HepG2 (cell line): ENCODE results near the gene PLEKHH1. TPM values are rescaled to one million over a fixed set of nuclear protein-coding genes. Genes with fewer than 3 reads are reported as not detected.

ENCODE experiments used
- ATRX ChIP-seq: sonication (generic); formaldehyde crosslinking; IDR thresholded peaks from 2 replicates; pipeline ENCODE4 v1.4.0; 2020; ENCODE audit warnings: missing genetic modification reagents, borderline replicate concordance
- EED ChIP-seq: sonication (generic); formaldehyde crosslinking; IDR thresholded peaks from 2 replicates; pipeline ENCODE4 v1.5.0; 2020; ENCODE audit warnings: mild to moderate bottlenecking, missing genetic modification reagents
- IRF1 ChIP-seq: sonication (generic); formaldehyde crosslinking; IDR thresholded peaks from 2 replicates; pipeline ENCODE4 v1.4.0; 2020; ENCODE audit warnings: low read depth, mild to moderate bottlenecking, missing genetic modification reagents
- IRF2 ChIP-seq: IDR thresholded peaks from 2 replicates; pipeline ENCODE4 v1.6.1; 2018; ENCODE audit warnings: missing genetic modification reagents, missing compliant biosample characterization
- MAX ChIP-seq: IDR thresholded peaks from 2 replicates; pipeline ENCODE4 v1.6.1; 2012; ENCODE audit warnings: inconsistent platforms
- MXD3 ChIP-seq: IDR thresholded peaks from 2 replicates; pipeline ENCODE4 v1.6.1; 2016; ENCODE audit warnings: mild to moderate bottlenecking, missing biosample characterization, missing genetic modification reagents
- MYC ChIP-seq: sonication (generic); formaldehyde crosslinking; IDR thresholded peaks from 2 replicates; pipeline ENCODE4 v1.9.0; 2021; ENCODE audit warnings: missing genetic modification reagents, borderline replicate concordance
- PAF1 ChIP-seq: IDR thresholded peaks from 2 replicates; pipeline ENCODE4 v1.6.1; 2016; ENCODE audit warnings: missing genetic modification reagents, missing compliant biosample characterization
- PHF20 ChIP-seq: sonication (generic); formaldehyde crosslinking; IDR thresholded peaks from 2 replicates; pipeline ENCODE4 v1.5.0; 2020; ENCODE audit warnings: mild to moderate bottlenecking, missing genetic modification reagents
- RBAK ChIP-seq: sonication (generic); formaldehyde crosslinking; IDR thresholded peaks from 2 replicates; pipeline ENCODE4 v1.5.1; 2020; ENCODE audit warnings: mild to moderate bottlenecking, missing genetic modification reagents
- SAP130 ChIP-seq: IDR thresholded peaks from 2 replicates; pipeline ENCODE4 v1.6.1; 2016; ENCODE audit warnings: low read depth
- SIN3A ChIP-seq: IDR thresholded peaks from 2 replicates; pipeline ENCODE4 v1.6.1; 2011; ENCODE audit warnings: low read depth, mild to moderate bottlenecking, control low read depth, low read length, borderline replicate concordance
- THAP9 ChIP-seq: sonication (generic); formaldehyde crosslinking; IDR thresholded peaks from 2 replicates; pipeline ENCODE4; 2020; ENCODE audit warnings: missing genetic modification reagents, mild to moderate bottlenecking, borderline replicate concordance
- ZNF124 ChIP-seq: sonication (generic); formaldehyde crosslinking; IDR thresholded peaks from 2 replicates; pipeline ENCODE4 v1.4.0; 2020; ENCODE audit warnings: missing genetic modification reagents
- ZNF251 ChIP-seq: sonication (generic); formaldehyde crosslinking; IDR thresholded peaks from 2 replicates; pipeline ENCODE4 v1.9.0; 2021; ENCODE audit warnings: mild to moderate bottlenecking, missing genetic modification reagents
- ZNF263 ChIP-seq: sonication (generic); formaldehyde crosslinking; IDR thresholded peaks from 2 replicates; pipeline ENCODE4 v1.4.0; 2020; ENCODE audit warnings: missing genetic modification reagents
- ZNF281 ChIP-seq: sonication (generic); formaldehyde crosslinking; IDR thresholded peaks from 2 replicates; pipeline ENCODE4 v1.4.0; 2020; ENCODE audit warnings: missing genetic modification reagents, borderline replicate concordance
- ZNF33B ChIP-seq: sonication (generic); formaldehyde crosslinking; IDR thresholded peaks from 2 replicates; pipeline ENCODE4 v1.5.1; 2020; ENCODE audit warnings: mild to moderate bottlenecking, missing genetic modification reagents
- ZNF672 ChIP-seq: sonication (generic); formaldehyde crosslinking; IDR thresholded peaks from 2 replicates; pipeline ENCODE4 v1.8.1; 2022; ENCODE audit warnings: missing genetic modification reagents
- ZNF790 ChIP-seq: sonication (generic); formaldehyde crosslinking; IDR thresholded peaks from 2 replicates; pipeline ENCODE4 v1.8.0; 2022; ENCODE audit warnings: missing genetic modification reagents, mild to moderate bottlenecking, borderline replicate concordance
- ZSCAN25 ChIP-seq: sonication (generic); formaldehyde crosslinking; IDR thresholded peaks from 2 replicates; pipeline ENCODE4 v1.8.0; 2022; ENCODE audit warnings: mild to moderate bottlenecking, missing genetic modification reagents
- polyA plus RNA-seq, 8 experiments: library from polyadenylated mRNA; depleted of rRNA in 3 of 8; stranded (reverse) in 7 of 8; unstranded in 1 of 8; fragments of >200 nt; fragmentation: Illumina TruSeq in 4 of 8; extraction: Trizol in 4 of 8; gene quantifications; 2 replicates each; pipeline versions ENCODE4 v1.2.1 to v1.2.3, GENCODE V29; 2011 to 2016; ENCODE audit warnings: low read depth in 4 of 8, missing spikeins in 1 of 8, mixed read lengths in 1 of 8; ENCODE audit not compliant: insufficient read depth in 1 of 8
- total RNA-seq, 5 experiments: library from RNA; depleted of rRNA; stranded (reverse); fragments of >200 nt; fragmentation: Illumina TruSeq; extraction: Trizol; gene quantifications; 2 replicates each; pipeline ENCODE4 v1.2.3, GENCODE V29; 2016; ENCODE audit warnings: low read depth in 1 of 5

PLEKHH1 gene
- total and polyA plus RNA-seq, 2 of the 13 experiments (the other 11 are each of a cell fraction or from before 2014, with no cell fraction given): 8.6 to 15.8 TPM

GRCh38 chr14:67487937-67488893 lies 44.9 kb upstream of the PLEKHH1 start, which contains the start of gene TMEM229B (continued):
- TF ChIP-seq SAP130 (peak; percentile 55), ZNF124 (CRISPR knock-in tag) (no peak), ATRX (CRISPR knock-in tag) (no peak), ZNF251 (no peak), MAX (no peak), ZNF263 (CRISPR knock-in tag) (peak; percentile 18; the same call in 1 of the 2 replicates), MYC (CRISPR knock-in tag) (peak; percentile 12; the same call in 1 of the 2 replicates), EED (CRISPR knock-in tag) (no peak), RBAK (CRISPR knock-in tag) (peak; percentile 67; the same call in 1 of the 2 replicates), ZNF790 (CRISPR knock-in tag) (no peak), IRF2 (peak; percentile 80), PHF20 (CRISPR knock-in tag) (peak; percentile 28; the same call in 1 of the 2 replicates), ZSCAN25 (CRISPR knock-in tag) (peak; percentile 20; the same call in 1 of the 2 replicates), MXD3 (0 out of 2 replicates have a peak, but pooled peaks have one; percentile 35), ZNF281 (CRISPR knock-in tag) (no peak), THAP9 (CRISPR knock-in tag) (peak; percentile 37; the same call in 1 of the 2 replicates), PAF1 (no peak), IRF1 (CRISPR knock-in tag) (0 out of 2 replicates have a peak, but pooled peaks have one; percentile 63), ZNF672 (CRISPR knock-in tag) (no peak), SIN3A (no peak), ZNF33B (no peak)
